ENCODE data around the gene CFAP141.

GRCh38 chr1:154186852-154187501, 19.2 kb downstream of the CFAP141 start:
- no peak for TF ChIP-seq POLR2A (IDR thresholded peaks at IDR 0.05)
- TF ChIP-seq CTCF (IDR thresholded peaks at IDR 0.05), result no peak
- no peak for TF ChIP-seq POLR2AphosphoS5 (IDR thresholded peaks at IDR 0.05)

All from upper lobe of left lung (tissue), 4 donors.